ENCODE data around the gene ATRNL1.

The ATRNL1 gene

DNA sequence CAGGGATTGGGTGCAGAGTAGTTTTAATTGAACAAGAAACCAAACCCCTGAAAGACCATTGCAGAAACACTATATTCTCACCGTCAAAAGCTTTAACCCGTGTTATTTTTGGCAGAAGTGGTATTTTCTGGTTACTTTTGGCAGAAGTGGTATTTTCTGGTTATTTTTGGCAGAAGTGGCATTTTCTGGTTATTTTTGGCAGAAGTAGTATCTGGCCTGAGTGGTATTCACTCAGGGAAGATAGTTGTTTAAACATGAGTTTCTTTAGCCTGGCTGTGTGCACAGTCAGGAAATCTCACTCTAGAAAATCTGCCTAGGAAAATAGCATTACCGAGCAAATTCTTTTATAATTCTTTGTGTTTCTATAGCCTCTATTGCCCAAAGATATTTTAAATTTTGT is 857.2 kb downstream of the ATRNL1 start:
- peak; percentile 64 for DNase-seq (ENCODE audit: low read depth)

DNA sequence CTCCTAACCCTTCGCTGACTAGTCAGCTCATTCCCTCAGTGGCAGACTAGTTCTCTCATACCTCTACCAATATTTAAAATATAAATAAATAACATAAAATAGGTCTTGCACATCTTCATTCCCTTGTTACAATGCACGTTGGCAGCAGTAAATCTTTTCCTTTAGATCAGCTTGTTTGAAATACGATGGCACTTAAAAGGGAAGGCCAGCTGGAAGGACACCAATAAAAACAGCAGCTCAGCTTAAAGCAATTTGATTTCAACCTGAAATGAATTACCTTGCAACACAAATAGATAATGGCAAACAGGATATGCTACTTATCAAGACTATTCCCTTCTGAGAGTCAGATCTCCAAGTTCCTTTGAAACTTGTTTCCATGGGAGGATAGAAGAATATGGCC is 858.1 kb downstream of the ATRNL1 start:
- DNase-seq (ENCODE audit: low read depth): no peak

DNA sequence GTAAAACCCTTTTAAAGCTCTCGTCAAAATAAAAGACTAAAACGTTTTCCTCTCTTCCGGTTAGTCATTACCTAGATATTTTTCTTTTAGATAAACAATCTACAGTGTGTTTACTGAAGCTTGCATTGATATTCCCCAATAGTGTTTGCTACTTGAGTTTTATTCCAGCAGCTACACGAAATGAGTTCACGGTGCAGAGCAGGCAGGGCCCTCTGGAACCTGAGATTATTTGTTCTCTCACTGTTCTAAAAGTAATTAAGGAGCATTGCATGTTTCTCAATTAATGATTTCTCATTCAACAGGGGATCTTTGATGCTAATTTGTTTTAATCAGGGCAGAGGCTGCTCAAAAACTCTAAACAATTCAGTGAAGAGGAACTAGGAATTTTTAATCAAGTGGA is 860.1 kb downstream of the ATRNL1 start:
- no peak for DNase-seq (ENCODE audit: low read depth)

DNA sequence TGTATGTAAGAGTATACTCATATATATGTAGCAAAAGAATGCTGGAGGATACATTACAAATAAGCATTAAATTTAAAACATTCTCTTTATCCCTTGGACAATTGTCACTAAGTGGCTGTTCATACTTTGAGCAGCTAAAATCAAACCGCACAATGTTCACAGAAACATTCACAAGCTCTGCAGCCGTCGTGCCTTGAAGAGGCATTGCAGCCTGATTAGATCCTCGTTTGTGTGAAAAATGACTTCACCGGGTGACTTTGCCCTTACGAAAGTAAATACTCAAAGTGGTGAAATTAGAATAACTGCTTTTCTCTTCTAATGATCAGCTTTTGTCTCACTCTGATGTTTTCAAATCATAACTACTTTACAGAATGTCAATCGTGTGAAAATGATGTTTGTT is 860.8 kb downstream of the ATRNL1 start:
- DNase-seq (ENCODE audit: low read depth): no peak

DNA sequence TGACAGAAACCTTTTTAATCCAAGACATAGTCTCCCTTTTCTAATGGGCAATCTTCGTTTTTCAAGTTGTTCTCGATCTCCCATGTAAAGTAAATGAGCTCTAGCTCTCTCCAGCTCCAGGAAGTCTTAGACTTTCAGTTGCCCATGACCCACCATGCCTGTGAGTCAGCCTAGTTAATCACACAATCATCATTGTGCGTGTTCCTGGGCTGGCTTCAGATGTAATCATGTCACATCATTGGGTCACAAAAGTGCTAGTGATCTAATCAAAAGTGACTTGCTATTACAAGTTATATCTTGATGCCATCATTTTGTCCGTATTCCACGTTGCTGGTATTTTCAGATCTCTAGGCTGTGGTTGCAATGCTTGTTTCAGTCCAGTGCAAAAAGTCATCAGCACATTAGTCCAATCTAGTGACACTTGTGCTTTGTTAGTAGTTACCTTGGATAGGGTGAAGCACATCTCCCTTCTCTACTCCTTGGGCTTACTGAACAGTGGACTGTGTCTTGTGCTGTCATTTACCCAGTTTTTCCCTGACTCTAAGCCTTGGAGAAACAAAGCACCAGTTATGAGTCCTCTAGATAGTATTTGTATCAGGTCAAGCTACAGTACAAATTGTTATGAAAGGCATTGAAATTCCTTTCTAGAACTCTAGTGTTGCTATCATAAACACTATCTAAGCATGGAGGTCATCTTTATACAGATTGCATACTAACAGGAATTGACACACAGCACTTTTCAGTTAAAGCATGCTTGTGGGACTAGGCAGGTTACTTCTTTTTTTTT is 863.3 kb downstream of the ATRNL1 start:
- no peak for DNase-seq (ENCODE audit: low read depth)

DNA sequence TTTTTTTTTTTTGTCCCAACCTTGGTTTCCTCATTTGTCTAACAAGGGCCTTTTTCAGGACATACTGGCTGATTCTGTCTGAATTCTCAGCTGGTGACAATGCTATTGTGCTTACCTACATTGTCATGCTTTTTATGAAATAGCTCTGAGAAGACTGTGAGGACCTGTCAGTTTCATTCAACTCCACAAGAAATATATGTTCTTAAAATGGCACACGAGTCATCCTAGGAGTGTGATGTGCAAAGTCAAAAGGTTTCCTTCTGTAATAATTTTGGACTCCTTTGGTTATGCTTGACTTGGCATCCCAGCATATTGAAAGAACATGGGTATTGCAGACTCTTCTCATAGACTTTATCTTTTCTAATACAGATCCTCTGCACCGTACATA is 863.8 kb downstream of the ATRNL1 start:
- DNase-seq (ENCODE audit: low read depth): no peak

DNA sequence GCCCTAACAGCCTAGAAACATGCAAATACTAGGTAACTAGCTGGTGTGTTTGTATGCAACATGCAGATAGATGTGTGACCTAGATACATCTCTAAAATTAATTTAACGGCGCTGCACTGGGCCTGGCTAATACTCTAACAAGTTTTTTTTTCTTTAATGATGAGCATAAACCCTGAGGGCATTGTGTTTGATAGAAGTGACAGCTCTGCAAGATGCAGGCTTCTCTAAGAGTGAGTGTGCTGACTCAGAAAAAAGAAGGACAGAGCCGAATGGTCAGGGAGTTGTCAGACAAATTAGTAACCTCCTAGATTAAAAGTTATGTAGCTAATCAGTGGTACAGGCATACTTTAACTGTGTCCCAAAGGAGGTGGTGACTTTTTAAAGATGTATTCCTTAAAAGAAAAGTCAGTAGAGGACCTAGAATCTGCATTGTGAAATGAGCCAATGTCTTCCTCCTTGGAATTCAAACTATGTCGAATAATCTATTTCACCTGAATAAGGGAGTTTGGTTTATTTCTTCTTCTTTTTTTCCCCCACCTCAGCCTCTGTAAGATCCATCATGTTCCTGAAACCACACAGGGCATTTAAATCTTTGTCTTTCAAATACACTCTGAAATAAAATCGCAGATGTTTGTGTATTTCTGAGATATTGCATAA is 864.7 kb downstream of the ATRNL1 start:
- no peak for DNase-seq (ENCODE audit: low read depth)

DNA sequence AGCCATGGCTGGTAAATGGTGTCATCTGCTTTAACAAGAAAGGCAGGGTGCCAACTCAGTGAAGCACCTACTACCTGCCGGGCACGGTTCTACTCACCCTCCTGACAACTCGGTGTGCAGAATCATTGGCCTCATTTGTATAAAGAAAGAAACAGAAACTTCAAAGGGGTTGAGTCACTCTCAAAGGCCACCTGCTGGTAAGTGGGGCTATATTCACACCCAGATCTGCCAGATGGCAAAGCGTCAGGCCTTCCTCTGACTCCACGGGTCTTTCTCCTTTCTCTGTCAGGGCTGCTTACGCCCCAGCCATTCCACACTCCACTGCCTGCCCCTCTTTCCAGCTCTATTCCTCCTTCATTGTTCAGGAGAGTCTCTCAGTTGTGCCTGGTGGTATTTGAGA is 870.7 kb downstream of the ATRNL1 start:
- DNase-seq (ENCODE audit: low read depth): no peak

DNA sequence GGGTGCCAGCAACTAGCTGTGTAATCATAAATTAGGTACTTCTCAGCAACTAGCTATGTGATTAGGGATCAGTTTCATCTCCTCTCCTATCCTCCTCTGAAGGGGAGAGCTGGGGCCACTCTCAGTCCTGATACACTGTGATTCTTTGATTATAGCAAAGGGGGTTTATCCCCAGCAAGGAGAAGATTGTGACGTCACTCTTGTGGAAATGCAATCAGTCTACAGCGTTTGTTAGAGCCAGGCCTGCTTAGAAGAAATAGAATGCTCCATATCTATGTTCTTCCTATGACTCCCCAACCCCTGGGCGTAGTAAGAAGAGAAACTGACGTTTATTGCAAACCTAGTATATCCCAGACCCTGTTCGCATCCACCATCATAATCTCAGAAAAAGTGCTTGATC is 871.7 kb downstream of the ATRNL1 start:
- no peak for DNase-seq (ENCODE audit: low read depth)

DNA sequence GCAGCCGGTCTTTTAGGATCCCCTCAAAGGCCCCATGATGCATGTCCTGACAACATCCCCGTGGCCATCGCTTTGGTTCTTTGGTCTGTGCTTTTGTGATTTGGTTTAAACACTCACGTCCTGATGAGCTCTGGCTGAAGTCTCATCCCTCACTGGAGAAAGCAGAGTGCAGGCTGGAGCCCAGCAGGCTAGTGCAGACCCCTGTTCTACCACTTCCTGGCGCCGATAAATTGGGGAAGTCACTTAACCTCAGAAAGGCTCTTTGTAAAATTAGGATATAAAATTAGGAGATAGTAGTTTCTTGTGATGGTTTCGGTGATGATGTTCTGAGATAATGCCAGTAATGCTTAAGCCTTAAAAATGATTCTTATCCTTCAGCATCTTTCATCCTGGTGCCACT is 872.2 kb downstream of the ATRNL1 start:
- no peak for DNase-seq (ENCODE audit: low read depth)

DNA sequence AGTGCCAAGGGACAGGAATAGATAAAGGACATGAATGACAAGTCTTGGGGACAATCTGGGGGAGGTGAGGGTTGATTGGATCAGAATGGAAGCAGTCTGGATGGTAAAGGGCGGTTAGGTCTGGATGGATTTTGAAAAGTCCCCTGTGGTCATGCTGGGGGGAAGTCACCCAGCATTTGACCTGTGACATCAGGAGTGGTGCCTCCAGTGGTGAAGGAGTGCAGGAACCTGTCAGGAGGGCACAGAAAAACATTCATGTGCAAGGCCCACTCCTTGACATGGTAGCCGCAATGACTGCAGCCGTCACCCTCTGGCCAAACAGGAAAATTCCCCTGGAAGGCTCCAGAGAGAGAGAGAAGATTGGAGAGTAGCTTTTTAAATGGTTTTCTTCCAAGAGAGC is 875.1 kb downstream of the ATRNL1 start:
- DNase-seq (ENCODE audit: low read depth): no peak

DNA sequence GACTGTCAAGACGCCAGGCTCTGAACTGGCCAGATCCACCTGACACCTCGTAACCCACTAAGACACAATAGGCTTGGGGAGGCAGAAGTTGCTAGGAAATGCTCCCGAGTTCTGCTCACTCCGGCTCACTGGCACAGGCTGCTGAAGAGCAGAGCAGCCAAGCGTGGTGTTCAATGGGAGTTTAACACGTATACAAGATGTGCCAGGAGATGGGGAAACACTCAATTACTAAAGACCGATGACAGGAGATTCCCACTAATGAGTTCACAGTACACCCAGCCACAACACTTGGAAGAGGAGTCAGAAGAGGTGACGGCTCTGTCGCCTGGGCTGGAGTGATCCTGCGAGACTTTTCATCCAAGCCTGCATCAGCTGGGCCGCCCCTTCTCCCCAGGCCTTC is 876.4 kb downstream of the ATRNL1 start:
- DNase-seq (ENCODE audit: low read depth): no peak

DNA sequence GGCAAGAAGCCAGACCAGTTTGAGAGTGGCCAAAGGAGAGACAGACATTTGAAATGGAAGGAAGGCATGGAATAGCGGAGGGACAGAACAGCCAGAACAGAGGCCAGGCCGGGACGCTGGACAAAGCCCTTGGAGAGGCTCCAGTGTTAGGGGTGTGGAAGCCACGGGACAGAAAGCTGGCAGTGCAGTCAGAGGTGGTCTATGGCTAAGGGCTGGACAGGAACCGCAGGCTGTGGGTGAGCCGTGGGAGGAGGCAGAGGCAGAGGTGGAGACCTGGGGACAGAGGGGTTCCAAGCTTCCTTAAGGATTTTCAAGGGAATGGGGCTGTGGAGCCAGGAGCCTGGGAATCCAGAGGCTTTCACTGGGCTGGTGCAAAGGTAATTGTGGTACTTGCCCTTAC is 878.8 kb downstream of the ATRNL1 start:
- DNase-seq (ENCODE audit: low read depth): no peak

DNA sequence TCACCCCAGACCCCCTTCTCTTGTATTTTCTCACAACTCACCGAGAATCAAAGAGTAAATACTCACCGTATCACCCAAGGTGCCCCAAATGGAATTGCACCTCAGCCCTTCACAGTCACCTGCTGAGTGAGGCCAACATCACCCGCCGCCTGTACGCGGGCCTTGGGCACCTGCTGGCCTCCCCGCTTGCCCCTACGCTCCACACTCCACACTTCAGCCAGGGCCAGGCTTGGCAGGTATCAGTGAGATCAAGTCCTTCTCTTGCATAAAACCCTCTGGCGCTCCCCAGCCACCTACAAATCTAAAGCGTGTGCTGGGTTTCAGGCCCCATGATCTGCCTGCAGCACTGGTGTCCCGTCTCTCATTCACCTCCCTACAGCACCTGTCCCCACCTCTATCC is 879.3 kb downstream of the ATRNL1 start:
- no peak for DNase-seq (ENCODE audit: low read depth)

DNA sequence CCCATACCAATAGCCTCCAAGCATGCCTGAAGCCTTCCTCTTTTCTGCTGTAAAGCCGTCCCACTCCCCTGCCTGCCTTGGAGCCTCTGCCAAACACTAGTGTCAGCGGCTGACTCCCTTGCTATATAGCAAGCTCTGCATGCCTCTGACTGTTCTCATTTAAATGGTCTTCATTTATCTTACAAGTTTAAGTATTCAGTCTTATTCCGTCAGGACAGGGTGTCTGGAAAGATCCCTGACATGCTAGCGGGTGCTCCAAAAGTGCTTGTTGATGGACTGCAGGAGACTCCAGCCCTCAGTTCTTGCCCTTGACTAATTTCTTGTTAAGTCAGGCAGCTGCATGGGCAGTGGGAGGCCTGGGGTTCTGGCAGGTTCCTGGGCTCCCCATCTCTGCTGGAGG is 881.2 kb downstream of the ATRNL1 start:
- DNase-seq (ENCODE audit: low read depth): no peak

DNA sequence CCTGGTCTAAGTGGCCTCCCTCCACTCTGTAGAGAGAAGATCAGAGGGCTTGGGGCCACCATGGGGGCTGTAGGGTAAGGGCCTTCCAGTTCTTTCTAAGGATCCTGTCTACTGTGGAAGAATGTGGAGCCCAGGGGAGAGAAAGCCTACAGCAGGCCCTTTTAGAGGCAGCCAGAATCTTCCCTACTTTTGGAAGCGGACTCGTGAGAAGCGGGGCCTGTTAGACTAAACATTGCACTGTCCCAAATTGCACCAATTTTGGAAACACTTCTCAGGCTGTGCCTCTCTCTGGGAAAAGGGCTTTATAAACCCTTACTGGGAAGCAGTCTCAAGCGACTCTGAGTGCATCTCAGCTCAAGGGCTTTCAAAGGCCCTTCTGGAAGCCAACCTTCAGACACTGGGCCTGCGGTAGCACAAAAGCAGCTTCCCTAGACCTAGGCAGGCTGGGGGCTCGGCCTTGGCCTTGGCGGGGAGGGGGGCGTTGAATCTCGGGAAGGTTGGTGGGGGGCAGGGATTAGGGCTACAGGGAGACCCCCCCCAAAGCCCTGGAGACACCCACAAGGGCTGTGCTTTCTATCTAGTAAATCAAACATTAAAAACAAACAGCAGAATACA is 881.8 kb downstream of the ATRNL1 start:
- DNase-seq (ENCODE audit: low read depth): no peak

DNA sequence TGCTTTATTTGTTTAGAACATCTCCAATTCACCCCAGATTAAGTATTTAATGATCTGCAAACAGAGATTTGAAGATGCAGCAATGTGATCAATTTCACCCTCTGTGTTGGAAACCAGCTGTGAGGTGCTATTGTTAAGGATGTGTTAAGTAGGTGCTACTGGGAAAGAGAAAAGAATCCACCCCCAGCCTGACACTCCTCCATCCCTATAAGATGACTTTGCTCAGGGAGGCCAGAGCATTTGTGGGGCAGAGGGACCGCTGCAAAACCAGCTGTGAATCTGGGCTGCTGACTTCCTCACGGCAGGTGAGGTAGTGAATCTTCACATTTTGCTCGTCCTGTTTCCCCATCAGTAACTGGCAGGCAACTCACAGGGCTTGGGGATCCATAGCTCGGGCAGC is 882.3 kb downstream of the ATRNL1 start:
- DNase-seq (ENCODE audit: low read depth): no peak

DNA sequence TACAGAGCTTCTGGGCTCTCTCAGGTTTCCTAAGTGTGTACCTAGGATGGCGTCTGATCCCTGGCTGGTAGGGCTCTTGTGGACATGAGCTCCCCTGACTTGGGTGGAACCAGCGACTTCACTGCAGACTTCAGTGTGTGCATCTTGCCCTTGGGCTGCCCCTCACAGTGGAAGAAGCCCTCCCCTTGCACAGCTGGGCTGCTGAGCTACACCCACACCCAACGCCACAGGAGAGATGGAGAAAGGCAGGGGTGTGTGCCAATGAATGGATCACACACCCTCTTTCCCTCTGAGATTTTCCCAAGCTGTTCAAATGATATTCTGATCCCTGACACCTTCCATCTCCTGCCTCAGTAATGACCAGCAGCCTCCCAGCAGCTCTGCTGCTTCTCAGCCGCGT is 883.2 kb downstream of the ATRNL1 start:
- DNase-seq (ENCODE audit: low read depth): no peak

DNA sequence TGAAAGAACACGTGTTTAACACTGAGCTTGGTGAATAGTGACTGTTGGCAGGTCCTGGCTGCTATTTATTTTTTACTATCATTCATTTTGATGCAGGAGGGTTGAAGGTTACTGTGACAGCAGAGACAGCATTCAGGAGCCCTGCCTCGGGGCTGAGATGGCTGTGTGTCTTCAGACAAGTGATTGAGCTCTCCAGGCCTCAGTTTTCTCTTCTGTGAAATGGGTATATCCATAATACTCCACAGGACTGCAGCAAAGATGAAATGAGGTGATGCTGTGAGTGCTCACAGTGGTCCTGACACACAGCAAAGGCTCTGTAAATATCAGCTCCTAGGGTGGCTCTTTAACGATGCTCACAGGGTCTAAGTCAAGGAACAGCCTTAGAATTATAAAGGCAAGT is 884.7 kb downstream of the ATRNL1 start:
- no peak for DNase-seq (ENCODE audit: low read depth)

DNA sequence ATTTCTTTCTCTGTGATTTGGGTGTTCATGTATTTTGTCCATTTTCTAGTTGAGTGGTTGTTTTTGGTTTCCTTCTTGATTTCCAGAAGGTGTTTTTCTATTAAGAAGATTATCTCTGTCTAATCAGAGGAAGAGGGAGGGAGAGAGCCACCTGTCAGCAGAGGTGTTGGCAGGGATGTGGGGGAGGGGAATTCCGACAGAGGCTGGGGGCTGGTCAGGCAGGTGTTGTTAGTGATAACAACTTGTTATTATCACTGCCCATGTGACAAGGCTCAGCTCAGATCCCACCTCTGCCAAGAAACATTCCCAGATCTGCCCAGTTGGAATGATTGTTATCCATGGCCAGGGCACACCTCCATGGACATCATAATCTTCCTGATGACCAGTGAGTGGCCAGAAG is 886.4 kb downstream of the ATRNL1 start:
- DNase-seq (ENCODE audit: low read depth): no peak

DNA sequence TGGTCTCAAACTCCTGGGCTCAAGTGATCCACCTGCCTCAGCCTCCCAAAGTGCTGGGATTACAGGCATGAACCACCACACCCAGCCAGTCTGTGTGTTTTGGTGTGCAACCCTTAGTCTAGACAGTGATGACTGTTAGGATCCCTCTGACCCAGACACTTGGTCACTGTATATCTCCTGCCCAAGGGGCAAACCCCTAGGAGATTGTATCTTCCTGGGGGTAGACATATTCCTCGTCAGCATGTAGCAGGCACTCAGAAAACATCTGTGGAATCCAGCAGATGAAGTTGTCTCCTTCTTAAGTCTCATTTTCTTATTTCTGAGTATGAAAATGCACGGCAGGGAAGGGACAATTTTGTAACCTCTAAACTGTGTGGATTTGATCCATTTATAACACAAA is 887.3 kb downstream of the ATRNL1 start:
- no peak for DNase-seq (ENCODE audit: low read depth)

DNA sequence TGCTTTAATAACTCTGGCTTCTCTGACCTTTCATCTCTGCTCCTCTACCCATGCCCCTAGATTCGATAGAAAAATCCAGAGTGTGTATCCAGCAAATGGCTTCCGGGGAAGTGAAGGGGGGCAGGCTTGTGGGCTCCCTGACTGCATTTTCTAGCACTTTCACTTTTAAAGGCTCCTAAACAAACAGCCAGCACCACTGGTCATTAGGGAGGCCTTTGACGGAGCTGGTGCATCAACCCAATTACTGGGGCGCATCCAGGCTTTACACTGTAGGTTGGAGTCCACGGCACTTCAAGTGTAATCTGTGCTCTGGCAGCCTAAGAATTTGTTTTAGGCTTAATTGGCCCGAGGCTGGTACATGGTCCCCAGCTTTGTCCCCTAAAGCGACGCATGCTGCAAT is 887.9 kb downstream of the ATRNL1 start:
- no peak for DNase-seq (ENCODE audit: low read depth)

DNA sequence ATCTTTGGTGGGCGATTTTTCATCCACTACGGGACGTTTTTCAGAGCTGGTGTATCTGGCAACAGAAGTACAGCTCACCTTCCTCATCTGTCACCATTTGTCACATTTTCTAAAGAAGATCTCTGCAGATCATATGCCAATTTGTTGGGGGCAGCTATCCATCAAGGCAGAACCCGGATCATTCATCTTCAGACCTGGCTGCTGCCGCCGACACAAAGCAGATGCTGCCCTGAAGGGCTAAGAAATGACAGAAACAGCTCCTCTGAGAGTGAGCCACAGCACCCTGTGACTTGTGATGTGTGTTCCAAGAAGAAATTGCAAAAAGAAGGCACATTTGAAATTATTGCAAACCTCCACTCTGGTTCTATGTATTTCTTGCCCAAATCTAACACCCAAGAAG is 888.9 kb downstream of the ATRNL1 start:
- DNase-seq (ENCODE audit: low read depth): no peak

DNA sequence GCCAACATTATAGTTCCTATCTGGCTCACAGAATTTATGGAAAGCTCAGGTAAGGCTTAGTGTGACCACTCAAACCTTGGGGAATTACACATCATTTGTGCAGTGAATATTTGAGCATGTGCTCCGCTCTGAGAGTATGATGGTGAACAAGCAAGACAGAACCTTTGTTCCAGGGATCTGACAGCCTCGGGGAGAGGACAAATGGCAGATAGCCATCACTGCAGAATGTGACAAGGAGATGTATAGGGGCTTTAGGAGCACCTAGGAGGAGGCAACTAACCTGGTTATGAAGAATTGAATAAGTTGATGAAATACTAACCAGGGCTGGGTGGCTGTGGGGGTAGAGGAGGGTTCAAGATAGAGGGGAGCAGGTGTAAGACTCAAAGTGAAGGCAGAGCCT is 889.4 kb downstream of the ATRNL1 start:
- no peak for DNase-seq (ENCODE audit: low read depth)
